Suprapubic skin (tissue), 4 donors: ENCODE measurements around the gene C16orf95.

ENCODE experiments used
- CTCF ChIP-seq, 2 donors: fragments of 200-600 bp in 1 of 2; fragments of 450-650 bp in 1 of 2; sonication (generic) in 1 of 2; IDR thresholded peaks; one replicate each; pipeline ENCODE4 v1.5.1; 2016 to 2019; ENCODE audit warnings: antibody characterized with exemption in 2 of 2, mild to moderate bottlenecking in 1 of 2, moderate library complexity in 1 of 2
- POLR2A ChIP-seq, 2 donors: fragments of 450-650 bp; IDR thresholded peaks; one replicate each; pipeline ENCODE4 v1.6.1; 2017; ENCODE audit warnings: antibody characterized with exemption in 2 of 2, mild to moderate bottlenecking in 2 of 2, moderate library complexity in 2 of 2
- POLR2AphosphoS5 ChIP-seq, 3 donors: sonication (generic); formaldehyde crosslinking; IDR thresholded peaks; one replicate each; pipeline ENCODE4 v1.6.1; 2017; ENCODE audit warnings: antibody characterized with exemption in 3 of 3

- TF ChIP-seq POLR2AphosphoS5 (IDR thresholded peaks at IDR 0.05) (no peak), CTCF (IDR thresholded peaks at IDR 0.05) (no peak), POLR2A (IDR thresholded peaks at IDR 0.05) (no peak)
Observed at GRCh38 chr16:87363771-87364455, 46.7 kb upstream of the C16orf95 start.
